Tibial nerve (tissue), 4 donors: Measurements from ENCODE around the gene TM4SF1. TPM values are rescaled to one million over a fixed set of nuclear protein-coding genes. Genes with fewer than 3 reads are reported as not detected.

Experiments
- DNase-seq, 2 donors: peaks; one replicate each; pipeline ENCODE4 v3.0.0-alpha.2; 2019; ENCODE audit warnings: low spot score in 2 of 2
- H3K27ac ChIP-seq, 4 donors: fragments of 200-600 bp; sonication (generic) in 3 of 4; one replicate each; pipeline ENCODE4 v1.5.1; 2017 to 2019; ENCODE audit warnings: mild to moderate bottlenecking in 1 of 4
- H3K27me3 ChIP-seq, 2 donors: fragments of 200-600 bp; sonication (generic) in 1 of 2; one replicate each; pipeline versions ENCODE4 v1.5.1 to v1.6.0; 2017 to 2019
- H3K36me3 ChIP-seq, 3 donors: fragments of 200-600 bp; sonication (generic); one replicate each; pipeline ENCODE4 v1.5.1; 2018 to 2019
- H3K4me1 ChIP-seq, 4 donors: fragments of 200-600 bp; sonication (generic) in 3 of 4; one replicate each; pipeline ENCODE4 v1.5.1; 2017 to 2019
- H3K4me3 ChIP-seq, 4 donors: fragments of 200-600 bp; sonication (generic) in 3 of 4; one replicate each; pipeline ENCODE4 v1.5.1; 2017 to 2019; ENCODE audit warnings: mild to moderate bottlenecking in 1 of 4, moderate library complexity in 1 of 4
- H3K9me3 ChIP-seq, 4 donors: fragments of 200-600 bp; sonication (generic) in 3 of 4; one replicate each; pipeline ENCODE4 v1.5.1; 2017 to 2019
- CTCF ChIP-seq, 5 experiments: fragments of 200-600 bp in 3 of 5; fragments of 450-650 bp in 2 of 5; sonication (generic) in 3 of 5; IDR thresholded peaks; one replicate each; pipeline ENCODE4 v1.5.1; 2016 to 2019; ENCODE audit warnings: antibody characterized with exemption in 5 of 5, mild to moderate bottlenecking in 3 of 5, moderate library complexity in 2 of 5
- EP300 ChIP-seq, 2 donors: sonication (generic); formaldehyde crosslinking; IDR thresholded peaks; one replicate each; pipeline ENCODE4 v1.6.1; 2017; ENCODE audit warnings: antibody characterized with exemption in 2 of 2, mild to moderate bottlenecking in 1 of 2
- POLR2A ChIP-seq, 2 donors: fragments of 450-650 bp; IDR thresholded peaks; one replicate each; pipeline ENCODE4 v1.6.1; 2017; ENCODE audit warnings: antibody characterized with exemption in 2 of 2, mild to moderate bottlenecking in 2 of 2, moderate library complexity in 2 of 2
- WGBS, 2 donors: methylation state at CpG; one replicate each; pipeline ENCODE4 v1.1.5; 2018; 5-methylcytosine and 5-hydroxymethylcytosine counted together
- total RNA-seq, 4 donors: library from RNA; depleted of rRNA; stranded (reverse); fragments of >200 nt; gene quantifications; one replicate each; pipeline ENCODE4 v1.1.0, GENCODE V29; 2016

The TM4SF1 gene
- total RNA-seq, 4 donors from 2014 or later, result 132 to 264 (median 169) TPM

- Histone ChIP-seq H3K36me3 (no peaks in the 10 kb centered on the region), H3K27ac (peak overlapping the region in 2 of 4 donors; percentile 8 to 59), H3K9me3 (no peaks in the 10 kb centered on the region), H3K4me1 (peaks cover 4 to 38% (median 8%) of the 10 kb centered on the region in 4 donors), H3K27me3 (no peaks in the 10 kb centered on the region), H3K4me3 (no peak overlapping the region)
- no peak for DNase-seq
- 74 to 76% methylated on average over 3 of the region's 3 CpGs for WGBS, 2 donors
- TF ChIP-seq POLR2A (IDR thresholded peaks at IDR 0.05) (no peak), CTCF (IDR thresholded peaks at IDR 0.05) (no peak), EP300 (IDR thresholded peaks at IDR 0.05) (peak in 1 of 2 donors; percentile 40)
Measured at GRCh38 chr3:149366941-149367840, 10.3 kb downstream of the TM4SF1 start.

- peaks cover under 1 to 28% (median 4%) of the 10 kb centered on the region in 4 donors for H3K4me1 ChIP-seq
- no peaks in the 10 kb centered on the region for H3K27me3 ChIP-seq
- 93 to 97% methylated on average over 2 of the region's 2 CpGs for WGBS, 2 donors
- no peak for TF ChIP-seq EP300 (IDR thresholded peaks at IDR 0.05)
- no peak for TF ChIP-seq POLR2A (IDR thresholded peaks at IDR 0.05)
- TF ChIP-seq CTCF (IDR thresholded peaks at IDR 0.05), result no peak
- no peak for DNase-seq
- no peak overlapping the region for H3K4me3 ChIP-seq
- H3K36me3 ChIP-seq, result no peaks in the 10 kb centered on the region
- H3K27ac ChIP-seq, result peak overlapping the region in 1 of 4 donors; percentile 4
- H3K9me3 ChIP-seq, result no peaks in the 10 kb centered on the region
Measured at GRCh38 chr3:149366031-149366430, 11.4 kb downstream of the TM4SF1 start.

- TF ChIP-seq CTCF (IDR thresholded peaks at IDR 0.05) (no peak), EP300 (IDR thresholded peaks at IDR 0.05) (no peak), POLR2A (IDR thresholded peaks at IDR 0.05) (no peak)
- H3K36me3 ChIP-seq, result no peaks in the 10 kb centered on the region
- H3K4me1 ChIP-seq, result peaks cover 0 to 14% (median 0%) of the 10 kb centered on the region in 4 donors
- no peak overlapping the region for H3K27ac ChIP-seq
- WGBS, 2 donors, result 92 to 93% methylated on average over 2 of the region's 2 CpGs
- H3K27me3 ChIP-seq, result no peaks in the 10 kb centered on the region
- H3K9me3 ChIP-seq, result no peaks in the 10 kb centered on the region
- no peak overlapping the region for H3K4me3 ChIP-seq
- DNase-seq, result no peak
Measured at GRCh38 chr3:149364624-149365023, 12.8 kb downstream of the TM4SF1 start.

DNA sequence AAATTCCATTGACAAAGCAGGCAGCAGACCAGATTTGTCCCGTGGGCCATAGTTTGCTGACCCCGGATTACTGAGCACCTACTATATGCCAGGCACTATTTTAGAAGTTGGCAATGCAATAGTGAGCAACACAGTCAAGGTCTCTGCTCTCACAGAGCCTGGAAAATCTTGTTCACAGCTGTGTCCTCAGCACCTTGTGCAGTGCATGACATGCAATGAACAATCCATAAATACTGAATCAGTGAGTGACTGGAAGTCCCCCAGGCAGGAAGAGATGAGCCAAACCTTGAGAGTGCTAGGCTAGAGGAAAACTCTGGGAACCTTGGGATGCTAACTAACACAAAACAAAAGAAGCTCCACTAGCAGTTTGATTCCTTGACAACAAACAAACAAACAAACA lies 14.4 kb downstream of the TM4SF1 start:
- Histone ChIP-seq H3K27me3 (no peaks in the 10 kb centered on the region), H3K4me1 (no peaks in the 10 kb centered on the region), H3K27ac (no peak overlapping the region), H3K4me3 (no peak overlapping the region), H3K36me3 (no peaks in the 10 kb centered on the region), H3K9me3 (no peaks in the 10 kb centered on the region)
- 76 to 96% methylated on average over 2 of the region's 2 CpGs for WGBS, 2 donors
- no peak for DNase-seq
- no peak for TF ChIP-seq POLR2A (IDR thresholded peaks at IDR 0.05)
- TF ChIP-seq EP300 (IDR thresholded peaks at IDR 0.05), result no peak
- TF ChIP-seq CTCF (IDR thresholded peaks at IDR 0.05), result no peak

GRCh38 chr3:149362366-149362765 lies 15.1 kb downstream of the TM4SF1 start:
- Histone ChIP-seq H3K27ac (no peak overlapping the region), H3K36me3 (no peaks in the 10 kb centered on the region), H3K4me1 (no peaks in the 10 kb centered on the region), H3K9me3 (no peaks in the 10 kb centered on the region), H3K27me3 (no peaks in the 10 kb centered on the region), H3K4me3 (no peak overlapping the region)
- no peak for TF ChIP-seq CTCF (IDR thresholded peaks at IDR 0.05)
- TF ChIP-seq POLR2A (IDR thresholded peaks at IDR 0.05), result no peak
- no peak for TF ChIP-seq EP300 (IDR thresholded peaks at IDR 0.05)
- 65 to 71% methylated on average over 5 of the region's 5 CpGs for WGBS, 2 donors
- no peak for DNase-seq
